Activated naive CD4-positive, alpha-beta T cell treated with anti-CD3 and anti-CD28 coated beads, Interleukin-2, amount 50 U/mL, for 16 hours (primary cell): ENCODE measurements around the gene GNPAT.

Experiments
- DNase-seq: peaks from one replicate; pipeline ENCODE4 v3.0.0-alpha.2; 2020

The GNPAT gene

GRCh38 chr1:231318568-231318967 is 77.6 kb downstream of the GNPAT start:
- DNase-seq: no peak

- DNase-seq: no peak
Observed at GRCh38 chr1:231319080-231319479, 78.1 kb downstream of the GNPAT start.

GRCh38 chr1:231322880-231323530 is 82.0 kb downstream of the GNPAT start:
- DNase-seq: no peak

GRCh38 chr1:231324660-231325059 is 83.6 kb downstream of the GNPAT start:
- DNase-seq: no peak

GRCh38 chr1:231326248-231326647 is 85.2 kb downstream of the GNPAT start:
- DNase-seq: no peak
